HL-60 (cell line): ENCODE results near the gene MEX3A.
A peak's percentile ranks its signal among the peaks of the same experiment; 100 is the strongest.
"Not testable (repeated sequence)": the region's sequence is repeated elsewhere in the genome, so short reads cannot be mapped to it uniquely, and the experiment has no call there.

ENCODE experiments used
- DNase-seq, 2 experiments: peaks; one replicate each; pipeline ENCODE4 v3.0.0-alpha.2; 2010 to 2020; ENCODE audit warnings: low read depth in 1 of 2, low spot score in 1 of 2
- H3K27ac ChIP-seq: fragments of 250-450 bp; sonication (Bioruptor Pico); replicated peaks from 2 replicates; pipeline ENCODE4 v1.5.1; 2020; ENCODE audit warnings: mild to moderate bottlenecking, moderate library complexity
- H3K27me3 ChIP-seq: fragments of 250-450 bp; sonication (Bioruptor Pico); 2 replicates; pipeline ENCODE4 v1.5.1; 2021; ENCODE audit warnings: mild to moderate bottlenecking, moderate library complexity; ENCODE audit not compliant: insufficient read depth, poor library complexity, severe bottlenecking
- H3K4me3 ChIP-seq: replicated peaks from 2 replicates; pipeline ENCODE4 v1.5.1; 2011; ENCODE audit warnings: mild to moderate bottlenecking, control low read depth, low read length; ENCODE audit not compliant: insufficient read depth
- GABPA ChIP-seq: IDR thresholded peaks from 2 replicates; pipeline ENCODE4 v1.6.1; 2012; ENCODE audit warnings: low read depth
- POLR2AphosphoS5 ChIP-seq: IDR thresholded peaks from 2 replicates; pipeline ENCODE4 v1.6.1; 2012; ENCODE audit warnings: low read depth
- SPI1 ChIP-seq: IDR thresholded peaks from 2 replicates; pipeline ENCODE4 v1.6.1; 2012; ENCODE audit warnings: low read depth, mild to moderate bottlenecking, borderline replicate concordance
- TF ChIP-seq, protein P1 (sequence below): IDR thresholded peaks from 2 replicates; pipeline ENCODE4 v1.6.1; 2012; ENCODE audit warnings: low read depth; ENCODE audit not compliant: insufficient replicate concordance
- TF ChIP-seq, protein P2 (sequence below): IDR thresholded peaks from one replicate; pipeline ENCODE4 v1.5.1; 2011; ENCODE audit warnings: low read length, control low read depth, inconsistent platforms; ENCODE audit not compliant: insufficient read depth

Gene MEX3A

DNA sequence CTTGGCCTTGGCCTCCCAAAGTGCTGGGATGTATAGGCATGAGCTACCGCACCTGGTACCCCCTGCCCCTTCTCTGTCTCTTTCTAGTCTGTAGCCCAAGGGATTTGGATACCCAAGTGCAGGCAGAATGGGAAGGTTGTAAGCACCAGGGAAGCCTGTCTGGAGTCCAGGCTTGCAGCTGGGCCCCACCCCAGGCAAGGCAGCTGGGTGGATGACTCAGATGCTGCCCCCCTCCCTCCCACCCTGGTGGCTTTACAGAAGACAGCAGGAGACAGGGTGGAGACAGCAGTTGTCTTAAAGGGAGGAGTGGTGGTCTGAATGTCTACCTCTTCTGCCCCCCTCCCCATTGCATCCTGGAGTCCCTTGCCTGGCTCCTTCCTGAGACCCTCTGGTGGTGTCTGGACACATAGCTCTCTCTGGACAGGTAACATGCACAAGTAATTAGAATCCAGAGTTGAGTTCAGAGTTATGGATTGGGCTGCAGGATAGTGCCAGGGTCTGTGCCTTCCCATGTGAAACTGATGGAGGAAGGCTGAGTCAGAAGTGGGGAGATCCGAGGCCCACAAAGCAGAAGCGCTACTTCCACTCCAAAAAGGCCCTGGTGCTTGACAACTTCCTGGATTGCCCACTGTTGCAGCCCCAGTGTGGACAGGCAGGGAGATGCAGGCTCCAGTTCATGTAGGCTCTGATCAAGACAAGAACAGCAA, 37.4 kb upstream of the MEX3A start:
- H3K27ac ChIP-seq = no peak overlapping the region
- peak; percentile 61; the same call in 1 of the 2 replicates for TF ChIP-seq SPI1
- no peak for TF ChIP-seq GABPA
- TF ChIP-seq, protein P1, sequence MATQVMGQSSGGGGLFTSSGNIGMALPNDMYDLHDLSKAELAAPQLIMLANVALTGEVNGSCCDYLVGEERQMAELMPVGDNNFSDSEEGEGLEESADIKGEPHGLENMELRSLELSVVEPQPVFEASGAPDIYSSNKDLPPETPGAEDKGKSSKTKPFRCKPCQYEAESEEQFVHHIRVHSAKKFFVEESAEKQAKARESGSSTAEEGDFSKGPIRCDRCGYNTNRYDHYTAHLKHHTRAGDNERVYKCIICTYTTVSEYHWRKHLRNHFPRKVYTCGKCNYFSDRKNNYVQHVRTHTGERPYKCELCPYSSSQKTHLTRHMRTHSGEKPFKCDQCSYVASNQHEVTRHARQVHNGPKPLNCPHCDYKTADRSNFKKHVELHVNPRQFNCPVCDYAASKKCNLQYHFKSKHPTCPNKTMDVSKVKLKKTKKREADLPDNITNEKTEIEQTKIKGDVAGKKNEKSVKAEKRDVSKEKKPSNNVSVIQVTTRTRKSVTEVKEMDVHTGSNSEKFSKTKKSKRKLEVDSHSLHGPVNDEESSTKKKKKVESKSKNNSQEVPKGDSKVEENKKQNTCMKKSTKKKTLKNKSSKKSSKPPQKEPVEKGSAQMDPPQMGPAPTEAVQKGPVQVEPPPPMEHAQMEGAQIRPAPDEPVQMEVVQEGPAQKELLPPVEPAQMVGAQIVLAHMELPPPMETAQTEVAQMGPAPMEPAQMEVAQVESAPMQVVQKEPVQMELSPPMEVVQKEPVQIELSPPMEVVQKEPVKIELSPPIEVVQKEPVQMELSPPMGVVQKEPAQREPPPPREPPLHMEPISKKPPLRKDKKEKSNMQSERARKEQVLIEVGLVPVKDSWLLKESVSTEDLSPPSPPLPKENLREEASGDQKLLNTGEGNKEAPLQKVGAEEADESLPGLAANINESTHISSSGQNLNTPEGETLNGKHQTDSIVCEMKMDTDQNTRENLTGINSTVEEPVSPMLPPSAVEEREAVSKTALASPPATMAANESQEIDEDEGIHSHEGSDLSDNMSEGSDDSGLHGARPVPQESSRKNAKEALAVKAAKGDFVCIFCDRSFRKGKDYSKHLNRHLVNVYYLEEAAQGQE = no peak
- no peak for TF ChIP-seq POLR2AphosphoS5
- TF ChIP-seq, protein P2, sequence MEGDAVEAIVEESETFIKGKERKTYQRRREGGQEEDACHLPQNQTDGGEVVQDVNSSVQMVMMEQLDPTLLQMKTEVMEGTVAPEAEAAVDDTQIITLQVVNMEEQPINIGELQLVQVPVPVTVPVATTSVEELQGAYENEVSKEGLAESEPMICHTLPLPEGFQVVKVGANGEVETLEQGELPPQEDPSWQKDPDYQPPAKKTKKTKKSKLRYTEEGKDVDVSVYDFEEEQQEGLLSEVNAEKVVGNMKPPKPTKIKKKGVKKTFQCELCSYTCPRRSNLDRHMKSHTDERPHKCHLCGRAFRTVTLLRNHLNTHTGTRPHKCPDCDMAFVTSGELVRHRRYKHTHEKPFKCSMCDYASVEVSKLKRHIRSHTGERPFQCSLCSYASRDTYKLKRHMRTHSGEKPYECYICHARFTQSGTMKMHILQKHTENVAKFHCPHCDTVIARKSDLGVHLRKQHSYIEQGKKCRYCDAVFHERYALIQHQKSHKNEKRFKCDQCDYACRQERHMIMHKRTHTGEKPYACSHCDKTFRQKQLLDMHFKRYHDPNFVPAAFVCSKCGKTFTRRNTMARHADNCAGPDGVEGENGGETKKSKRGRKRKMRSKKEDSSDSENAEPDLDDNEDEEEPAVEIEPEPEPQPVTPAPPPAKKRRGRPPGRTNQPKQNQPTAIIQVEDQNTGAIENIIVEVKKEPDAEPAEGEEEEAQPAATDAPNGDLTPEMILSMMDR = peak; percentile 7
- H3K27me3 ChIP-seq = no peaks in the 10 kb centered on the region
- H3K4me3 ChIP-seq = no peak overlapping the region
- DNase-seq = peak; percentile 74 to 85

DNA sequence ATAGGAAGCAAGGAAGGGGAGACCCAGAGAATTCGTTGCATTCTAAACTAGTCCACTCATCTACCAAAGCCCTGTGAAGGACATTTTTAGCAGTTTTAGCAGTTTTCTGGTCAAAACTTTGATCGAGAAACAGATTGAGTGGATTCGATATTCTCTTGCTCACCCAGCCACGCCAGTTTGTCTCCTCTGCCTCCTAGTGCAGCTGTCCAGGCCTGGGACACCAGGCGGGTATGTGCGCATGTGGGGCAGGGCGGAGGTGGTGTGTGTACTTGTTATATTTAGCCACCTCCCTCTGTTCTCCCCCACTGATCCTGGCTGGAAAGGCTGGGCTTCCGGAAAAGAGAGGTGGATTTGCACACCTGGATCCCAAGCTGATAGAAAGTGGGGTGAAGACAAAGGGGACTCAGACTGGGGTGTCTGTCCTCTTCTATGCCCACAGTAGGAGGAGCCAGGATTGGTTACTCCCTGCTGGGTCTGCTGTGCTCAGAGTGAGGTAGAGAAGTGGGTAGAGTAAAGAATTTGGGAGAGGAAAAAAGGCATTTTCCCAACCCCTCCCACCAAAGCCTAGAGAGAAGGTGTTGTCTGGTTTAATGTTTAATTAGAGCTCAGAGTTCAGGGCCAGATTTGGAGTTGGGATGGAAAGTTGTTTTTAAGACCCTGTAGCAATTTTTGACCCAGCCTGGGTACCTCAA, 36.1 kb upstream of the MEX3A start:
- Histone ChIP-seq H3K27me3 (no peaks in the 10 kb centered on the region), H3K27ac (no peak overlapping the region), H3K4me3 (no peak overlapping the region)
- TF ChIP-seq, protein P2 = no peak
- TF ChIP-seq POLR2AphosphoS5 (no peak), SPI1 (no peak), GABPA (no peak)
- TF ChIP-seq, protein P1 = no peak
- DNase-seq = no peak

GRCh38 chr1:156117414-156118176, 35.3 kb upstream of the MEX3A start:
- Histone ChIP-seq H3K27ac (no peak overlapping the region), H3K4me3 (no peak overlapping the region)
- TF ChIP-seq, protein P1 = no peak

DNA sequence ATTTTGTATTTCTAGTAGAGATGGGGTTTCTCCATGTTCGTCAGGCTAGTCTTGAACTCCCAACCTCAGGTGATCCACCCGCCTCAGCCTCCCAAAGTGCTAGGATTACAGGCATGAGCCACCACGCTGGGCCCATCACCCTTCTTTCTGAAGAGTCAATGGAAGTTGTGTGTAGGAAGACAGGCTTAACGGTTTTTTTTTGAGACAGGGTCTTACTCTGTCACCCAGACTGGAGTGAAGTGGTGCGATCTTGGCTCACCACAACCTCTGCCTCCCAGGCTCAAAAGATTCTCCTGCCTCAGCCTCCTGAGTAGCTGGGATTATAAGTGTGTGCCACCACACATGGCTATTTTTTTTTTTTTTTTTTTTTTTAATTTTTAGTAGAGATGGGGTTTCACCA, 34.5 kb upstream of the MEX3A start:
- DNase-seq, H3K27ac ChIP-seq, H3K27me3 ChIP-seq: not testable (repeated sequence)
- H3K4me3 ChIP-seq = peak overlapping the region; percentile 66

More at GRCh38 chr1:156117414-156118176, 35.3 kb upstream of the MEX3A start:
- DNase-seq = no peak
- no peaks in the 10 kb centered on the region for H3K27me3 ChIP-seq
